Prostate gland (tissue), 2 donors: ENCODE data around the gene PLEKHF1.

ENCODE experiments used
- POLR2AphosphoS5 ChIP-seq: sonication (generic); formaldehyde crosslinking; IDR thresholded peaks from one replicate; pipeline ENCODE4 v1.6.1; 2017; ENCODE audit warnings: antibody characterized with exemption
- TF ChIP-seq, protein P1 (sequence below), 4 experiments: fragments of 200-600 bp in 2 of 4; fragments of 450-650 bp in 2 of 4; sonication (generic) in 2 of 4; IDR thresholded peaks; 1 replicate in 3 of 4; 2 replicates in 1 of 4; pipeline ENCODE4 v1.5.1; 2016 to 2019; ENCODE audit warnings: antibody characterized with exemption in 4 of 4, mild to moderate bottlenecking in 2 of 4, moderate library complexity in 2 of 4

DNA sequence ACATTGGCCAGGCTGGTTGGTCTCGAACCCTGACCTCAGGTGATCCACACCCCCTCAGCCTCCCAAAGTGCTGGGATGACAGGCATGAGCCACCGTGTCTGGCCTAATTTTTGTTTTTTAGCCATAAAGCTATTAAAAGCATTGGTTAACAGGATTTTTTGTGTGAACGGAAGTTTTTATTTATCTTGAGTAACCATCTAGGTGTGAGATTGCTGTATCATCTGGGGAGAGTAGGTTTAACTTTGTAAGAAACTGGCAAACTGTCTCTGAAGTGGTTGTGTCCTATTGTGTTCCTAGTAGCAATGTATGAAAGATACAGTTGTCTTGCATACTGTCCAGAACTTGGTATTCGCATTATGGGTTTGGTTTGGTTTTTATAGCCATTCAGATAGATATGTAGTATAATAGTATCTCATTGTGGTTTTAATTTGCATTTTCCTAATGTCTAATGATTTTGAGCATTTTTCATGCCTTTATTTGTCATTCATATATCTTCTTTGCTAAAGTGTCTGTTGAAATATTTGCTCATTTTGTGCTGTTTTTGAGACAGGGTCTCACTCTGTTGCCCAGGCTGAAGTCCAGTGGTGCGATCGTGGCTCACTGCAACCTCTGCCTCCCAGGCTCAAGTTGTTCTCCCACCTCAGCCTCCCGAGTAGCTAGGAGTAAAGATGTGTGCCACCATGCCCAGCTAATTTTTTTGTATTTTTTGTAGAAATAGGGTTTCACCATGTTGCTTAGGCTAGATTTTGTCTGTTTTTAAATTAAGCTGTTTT lies 13.5 kb upstream of the PLEKHF1 start:
- TF ChIP-seq, protein P1, sequence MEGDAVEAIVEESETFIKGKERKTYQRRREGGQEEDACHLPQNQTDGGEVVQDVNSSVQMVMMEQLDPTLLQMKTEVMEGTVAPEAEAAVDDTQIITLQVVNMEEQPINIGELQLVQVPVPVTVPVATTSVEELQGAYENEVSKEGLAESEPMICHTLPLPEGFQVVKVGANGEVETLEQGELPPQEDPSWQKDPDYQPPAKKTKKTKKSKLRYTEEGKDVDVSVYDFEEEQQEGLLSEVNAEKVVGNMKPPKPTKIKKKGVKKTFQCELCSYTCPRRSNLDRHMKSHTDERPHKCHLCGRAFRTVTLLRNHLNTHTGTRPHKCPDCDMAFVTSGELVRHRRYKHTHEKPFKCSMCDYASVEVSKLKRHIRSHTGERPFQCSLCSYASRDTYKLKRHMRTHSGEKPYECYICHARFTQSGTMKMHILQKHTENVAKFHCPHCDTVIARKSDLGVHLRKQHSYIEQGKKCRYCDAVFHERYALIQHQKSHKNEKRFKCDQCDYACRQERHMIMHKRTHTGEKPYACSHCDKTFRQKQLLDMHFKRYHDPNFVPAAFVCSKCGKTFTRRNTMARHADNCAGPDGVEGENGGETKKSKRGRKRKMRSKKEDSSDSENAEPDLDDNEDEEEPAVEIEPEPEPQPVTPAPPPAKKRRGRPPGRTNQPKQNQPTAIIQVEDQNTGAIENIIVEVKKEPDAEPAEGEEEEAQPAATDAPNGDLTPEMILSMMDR (IDR thresholded peaks at IDR 0.05): no peak
- no peak for TF ChIP-seq POLR2AphosphoS5
